Body of pancreas (tissue), 4 donors: ENCODE data around the gene RPL35. TPM values are rescaled to one million over a fixed set of nuclear protein-coding genes. Genes with fewer than 3 reads are reported as not detected.

Experiments used
- ATAC-seq: fragments of 150-250 bp; one replicate; pipeline ENCODE4 v1.9.1; 2016
- DNase-seq, 4 donors: peaks; one replicate each; pipeline ENCODE4 v3.0.0-alpha.2; 2019
- H3K27ac ChIP-seq, 4 donors: fragments of 200-600 bp; sonication (generic); 1 replicate in 3 of 4; 2 replicates in 1 of 4; pipeline versions ENCODE4 v1.5.1 to v1.6.1; 2016 to 2019; ENCODE audit warnings: mild to moderate bottlenecking in 1 of 4, mixed read lengths in 1 of 4, moderate library complexity in 1 of 4
- H3K27me3 ChIP-seq, 2 donors: fragments of 200-600 bp; sonication (generic); one replicate each; pipeline ENCODE4 v1.6.0; 2016; ENCODE audit warnings: mild to moderate bottlenecking in 1 of 2
- H3K36me3 ChIP-seq, 2 donors: fragments of 200-600 bp; sonication (generic); replicated peaks in 1 of 2; 2 replicates each; pipeline ENCODE4 v1.5.1; 2016; ENCODE audit warnings: low read depth in 2 of 2; ENCODE audit not compliant: insufficient read depth in 1 of 2
- H3K4me1 ChIP-seq: fragments of 200-600 bp; sonication (generic); one replicate; pipeline ENCODE4 v1.6.0; 2016
- H3K4me3 ChIP-seq, 2 donors: fragments of 200-600 bp; sonication (generic); 1 replicate in 1 of 2; 2 replicates in 1 of 2; pipeline ENCODE4 v1.5.1; 2016 to 2019
- H3K9me3 ChIP-seq, 3 donors: fragments of 200-600 bp; sonication (generic); 1 replicate in 2 of 3; 2 replicates in 1 of 3; pipeline ENCODE4 v1.5.1; 2016
- POLR2A ChIP-seq, 3 donors: fragments of 450-650 bp; IDR thresholded peaks; one replicate each; pipeline ENCODE4 v1.6.1; 2016; ENCODE audit warnings: antibody characterized with exemption in 3 of 3, mild to moderate bottlenecking in 2 of 3
- WGBS, 2 donors: methylation state at CpG; one replicate each; pipeline ENCODE4 v1.1.5; 2017; 5-methylcytosine and 5-hydroxymethylcytosine counted together
- intact Hi-C: fragments of 100-400 bp; cut with DNase I; formaldehyde crosslinking; loops from one replicate; pipeline ENCODE4 v1.15.1; 2023
- total RNA-seq, 2 donors: library from RNA; depleted of rRNA; stranded (reverse); fragments of >200 nt; gene quantifications; one replicate each; pipeline ENCODE4 v1.1.0, GENCODE V29; 2016
- TF ChIP-seq, protein P1 (sequence below), 7 experiments: fragments of 450-650 bp in 4 of 7; fragments of 200-600 bp in 3 of 7; sonication (generic) in 3 of 7; IDR thresholded peaks; one replicate each; pipeline ENCODE4 v1.5.1; 2016 to 2019; ENCODE audit warnings: antibody characterized with exemption in 7 of 7

Gene RPL35
- total RNA-seq, 2 donors from 2014 or later, result 1,031 to 1,035 TPM

DNA sequence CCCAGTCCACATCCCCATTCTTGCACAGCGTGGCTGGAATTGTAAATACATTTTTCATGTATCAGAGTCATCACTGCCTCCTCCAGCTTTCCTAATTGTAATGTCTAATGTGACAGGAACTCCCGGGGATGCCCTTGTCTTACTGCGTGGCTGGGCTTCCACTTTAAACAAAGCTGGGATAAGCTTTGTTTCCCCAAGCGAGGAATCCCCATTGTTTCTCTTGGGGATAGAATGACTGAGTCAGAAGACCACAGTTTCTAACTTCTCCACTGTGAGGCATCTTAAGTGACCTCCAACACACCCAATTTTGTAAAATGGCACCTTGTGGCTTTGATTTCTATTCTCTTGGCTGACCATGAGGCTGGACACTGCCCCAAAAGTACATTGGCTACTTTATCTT is 22.6 kb upstream of the RPL35 start:
- no peak for DNase-seq
- H3K4me3 ChIP-seq, result no peak overlapping the region
- no peak for ATAC-seq
- 86 to 93% methylated on average over 4 of the region's 4 CpGs for WGBS, 2 donors
- TF ChIP-seq, protein P1, sequence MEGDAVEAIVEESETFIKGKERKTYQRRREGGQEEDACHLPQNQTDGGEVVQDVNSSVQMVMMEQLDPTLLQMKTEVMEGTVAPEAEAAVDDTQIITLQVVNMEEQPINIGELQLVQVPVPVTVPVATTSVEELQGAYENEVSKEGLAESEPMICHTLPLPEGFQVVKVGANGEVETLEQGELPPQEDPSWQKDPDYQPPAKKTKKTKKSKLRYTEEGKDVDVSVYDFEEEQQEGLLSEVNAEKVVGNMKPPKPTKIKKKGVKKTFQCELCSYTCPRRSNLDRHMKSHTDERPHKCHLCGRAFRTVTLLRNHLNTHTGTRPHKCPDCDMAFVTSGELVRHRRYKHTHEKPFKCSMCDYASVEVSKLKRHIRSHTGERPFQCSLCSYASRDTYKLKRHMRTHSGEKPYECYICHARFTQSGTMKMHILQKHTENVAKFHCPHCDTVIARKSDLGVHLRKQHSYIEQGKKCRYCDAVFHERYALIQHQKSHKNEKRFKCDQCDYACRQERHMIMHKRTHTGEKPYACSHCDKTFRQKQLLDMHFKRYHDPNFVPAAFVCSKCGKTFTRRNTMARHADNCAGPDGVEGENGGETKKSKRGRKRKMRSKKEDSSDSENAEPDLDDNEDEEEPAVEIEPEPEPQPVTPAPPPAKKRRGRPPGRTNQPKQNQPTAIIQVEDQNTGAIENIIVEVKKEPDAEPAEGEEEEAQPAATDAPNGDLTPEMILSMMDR (IDR thresholded peaks at IDR 0.05), result no peak
- TF ChIP-seq POLR2A (IDR thresholded peaks at IDR 0.05), result no peak
- no peaks in the 10 kb centered on the region for H3K4me1 ChIP-seq
- H3K27ac ChIP-seq, result no peak overlapping the region
- H3K36me3 ChIP-seq, result peaks cover 13 to 30% of the 10 kb centered on the region in 2 donors
- intact Hi-C loops, result no loop called here
- no peaks in the 10 kb centered on the region for H3K27me3 ChIP-seq
- no peaks in the 10 kb centered on the region for H3K9me3 ChIP-seq

DNA sequence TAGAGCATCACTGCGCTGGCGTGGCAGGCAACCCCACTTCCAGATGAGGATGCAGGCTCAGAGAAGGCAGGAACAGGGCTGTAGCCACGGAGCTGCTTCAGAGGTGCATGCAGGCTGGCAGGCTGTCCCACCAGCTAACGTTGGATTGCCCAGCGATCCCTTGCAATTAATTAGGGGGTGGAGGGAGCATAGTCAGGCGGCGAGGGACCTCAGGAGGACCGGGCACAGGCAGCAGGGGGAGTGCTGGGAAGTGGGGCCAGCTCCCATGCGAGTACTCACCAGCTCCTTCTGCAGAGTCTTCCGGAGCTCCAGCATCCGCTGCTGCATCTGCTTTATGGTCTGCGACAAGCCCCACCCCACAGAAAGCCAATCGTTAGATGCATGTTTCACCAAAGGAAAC is 20.5 kb upstream of the RPL35 start:
- H3K4me3 ChIP-seq, result no peak overlapping the region
- no peak for ATAC-seq
- H3K4me1 ChIP-seq, result no peaks in the 10 kb centered on the region
- H3K27ac ChIP-seq, result no peak overlapping the region
- WGBS, 2 donors, result 0 to 74% methylated on average over 1 to 13 of the region's 13 CpGs
- no peak for DNase-seq
- H3K9me3 ChIP-seq, result no peaks in the 10 kb centered on the region
- H3K27me3 ChIP-seq, result no peaks in the 10 kb centered on the region
- peaks cover 6 to 20% of the 10 kb centered on the region in 2 donors for H3K36me3 ChIP-seq
- intact Hi-C loops, result no loop called here
- no peak for TF ChIP-seq POLR2A (IDR thresholded peaks at IDR 0.05)
- TF ChIP-seq, protein P1 (IDR thresholded peaks at IDR 0.05), result no peak

DNA sequence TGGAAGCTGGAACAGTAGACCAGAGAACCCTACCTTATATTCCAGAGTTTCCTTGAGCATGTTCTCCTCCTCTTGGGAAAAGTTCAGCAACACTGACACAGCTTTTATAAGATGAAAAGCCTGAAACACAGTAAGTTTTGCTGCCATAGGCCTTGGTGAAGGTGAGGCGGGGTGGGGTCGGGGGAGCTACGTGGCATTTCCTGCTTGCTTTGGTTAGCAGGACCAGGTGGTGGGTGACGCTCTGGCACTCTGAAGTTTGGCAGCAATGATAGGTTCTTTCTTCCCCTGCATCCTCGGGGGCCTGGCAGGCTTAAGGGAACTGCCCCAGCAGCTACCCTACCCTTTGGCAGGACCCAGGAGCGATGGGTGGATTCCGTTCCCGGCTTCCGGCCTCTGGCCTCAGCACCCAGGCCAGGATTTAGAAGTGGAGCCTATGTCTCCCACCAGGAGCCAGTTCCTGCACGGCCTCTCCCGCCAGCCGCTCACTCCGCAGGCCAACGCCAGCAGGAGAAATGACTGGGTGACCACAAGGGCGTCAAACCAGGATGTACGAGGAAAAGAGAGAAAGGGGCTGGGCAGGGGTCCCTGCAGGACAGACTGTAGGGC is 19.5 kb upstream of the RPL35 start:
- intact Hi-C loops, result no loop called here
- Histone ChIP-seq H3K4me1 (no peaks in the 10 kb centered on the region), H3K9me3 (no peaks in the 10 kb centered on the region), H3K27me3 (no peaks in the 10 kb centered on the region), H3K36me3 (peaks cover 6 to 16% of the 10 kb centered on the region in 2 donors), H3K4me3 (no peak overlapping the region), H3K27ac (no peak overlapping the region)
- TF ChIP-seq, protein P1 (IDR thresholded peaks at IDR 0.05), result no peak
- no peak for TF ChIP-seq POLR2A (IDR thresholded peaks at IDR 0.05)
- WGBS, 2 donors, result 92 to 99% methylated on average over 11 to 15 of the region's 16 CpGs
- DNase-seq, result no peak
- ATAC-seq, result no peak

DNA sequence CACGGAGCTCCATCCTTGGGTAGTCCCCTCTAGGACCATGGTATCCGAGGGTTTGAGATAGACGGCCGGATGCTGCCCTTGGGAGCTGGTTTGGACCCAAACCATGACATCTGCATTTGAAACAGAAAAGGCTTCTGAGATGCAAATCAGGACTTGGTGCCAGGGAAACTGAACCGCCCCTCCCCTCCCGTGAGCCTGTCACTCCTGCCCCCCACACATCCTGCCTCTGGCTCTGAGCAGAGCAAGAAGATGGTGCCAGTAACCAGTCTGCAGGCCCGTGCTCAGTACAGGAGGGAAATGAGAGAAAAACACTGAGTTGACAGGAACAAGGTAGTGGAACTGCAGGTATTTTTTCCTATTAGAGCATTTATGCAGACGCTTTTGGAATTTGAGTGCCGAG is 18.7 kb upstream of the RPL35 start:
- WGBS, 2 donors, result 68 to 75% methylated on average over 6 to 9 of the region's 9 CpGs
- no peaks in the 10 kb centered on the region for H3K9me3 ChIP-seq
- no peak for ATAC-seq
- no peaks in the 10 kb centered on the region for H3K4me1 ChIP-seq
- DNase-seq, result no peak
- TF ChIP-seq POLR2A (IDR thresholded peaks at IDR 0.05), result no peak
- TF ChIP-seq, protein P1 (IDR thresholded peaks at IDR 0.05), result no peak
- H3K27me3 ChIP-seq, result no peaks in the 10 kb centered on the region
- H3K4me3 ChIP-seq, result no peak overlapping the region
- intact Hi-C loops, result no loop called here
- H3K27ac ChIP-seq, result no peak overlapping the region
- H3K36me3 ChIP-seq, result peaks cover 6 to 15% of the 10 kb centered on the region in 2 donors

DNA sequence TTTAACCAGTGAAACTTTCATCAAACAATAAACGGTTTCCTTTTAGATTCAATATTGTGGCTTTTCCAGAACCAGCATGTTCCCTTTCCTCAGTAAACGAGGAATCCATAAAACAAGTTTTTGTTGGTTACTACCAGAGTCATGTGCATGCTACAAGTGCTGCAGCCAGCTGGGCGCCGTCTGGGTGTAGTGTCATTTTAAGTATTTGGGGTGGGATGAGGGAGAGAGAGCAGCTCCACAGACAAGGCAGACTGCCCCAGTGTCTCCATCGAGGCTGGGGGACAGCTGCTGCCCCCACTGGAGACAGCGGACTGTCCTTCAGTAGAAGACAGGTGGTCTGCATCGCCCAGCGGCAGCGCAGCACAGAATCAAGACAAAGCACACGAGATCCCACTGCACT is 17.5 kb upstream of the RPL35 start:
- H3K27me3 ChIP-seq, result no peaks in the 10 kb centered on the region
- TF ChIP-seq, protein P1 (IDR thresholded peaks at IDR 0.05), result no peak
- no peak for TF ChIP-seq POLR2A (IDR thresholded peaks at IDR 0.05)
- no peak for DNase-seq
- intact Hi-C loops, result no loop called here
- H3K4me3 ChIP-seq, result no peak overlapping the region
- 71 to 80% methylated on average over 7 to 10 of the region's 10 CpGs for WGBS, 2 donors
- no peaks in the 10 kb centered on the region for H3K9me3 ChIP-seq
- no peak for ATAC-seq
- no peaks in the 10 kb centered on the region for H3K4me1 ChIP-seq
- H3K27ac ChIP-seq, result no peak overlapping the region
- H3K36me3 ChIP-seq, result peaks cover 6 to 17% of the 10 kb centered on the region in 2 donors
